Motor neuron (in vitro differentiated cells): ENCODE measurements around the gene SKIDA1. TPM values are rescaled to one million over a fixed set of nuclear protein-coding genes. Genes with fewer than 3 reads are reported as not detected.
A peak's percentile ranks its signal among the peaks of the same experiment; 100 is the strongest.

Experiments used
- ATAC-seq, 8 experiments: fragments of 200-7000 bp; cut with Tn5 transposase; replicated peaks in 6 of 8; 2 replicates each; pipeline ENCODE4 v1.8.0; 2021; ENCODE audit warnings: mild to moderate bottlenecking in 8 of 8, moderate library complexity in 8 of 8
- H3K27ac ChIP-seq, 2 donors: fragments of 250-450 bp; sonication (Bioruptor Pico); 2 replicates each; pipeline ENCODE4 v1.9.0; 2021; ENCODE audit warnings: antibody characterized with exemption in 2 of 2, mild to moderate bottlenecking in 2 of 2, moderate library complexity in 1 of 2
- H3K4me1 ChIP-seq, 2 donors: fragments of 250-450 bp; sonication (Bioruptor Pico); replicated peaks in 1 of 2; 2 replicates each; pipeline ENCODE4 v1.6.1; 2021; ENCODE audit warnings: antibody characterized with exemption in 2 of 2, mild to moderate bottlenecking in 2 of 2, moderate library complexity in 1 of 2
- H3K4me3 ChIP-seq, 5 donors: fragments of 250-450 bp; sonication (Bioruptor Pico); 2 replicates each; pipeline ENCODE4 v1.9.0; 2021; ENCODE audit warnings: antibody characterized with exemption in 5 of 5, mild to moderate bottlenecking in 5 of 5, moderate library complexity in 4 of 5
- WGBS, 10 experiments: fragments of 450-650 bp; shearing (Covaris generic); methylation state at CpG; one replicate each; pipeline ENCODE4 v1.0.0; 2022; 5-methylcytosine and 5-hydroxymethylcytosine counted together
- in situ Hi-C, 9 experiments: fragments of 400-800 bp; cut with MboI; loops; one replicate each; pipeline ENCODE4 v1.15.0; 2021; ENCODE audit warnings: low sequenced_read_pairs in 9 of 9, low pct_unique_long_range_greater_than_20kb in 2 of 9; ENCODE audit not compliant: unreplicated experiment in 9 of 9
- total RNA-seq, 8 experiments: library from RNA; unstranded; fragments of 300-600 nt; gene quantifications; 2 replicates each; pipeline versions ENCODE4 v1.2.3 to v1.2.4, GENCODE V29; 2022

Gene SKIDA1
- total RNA-seq, 8 experiments from 2014 or later, result 0.10 to 43.8 (median 7.9) TPM

DNA sequence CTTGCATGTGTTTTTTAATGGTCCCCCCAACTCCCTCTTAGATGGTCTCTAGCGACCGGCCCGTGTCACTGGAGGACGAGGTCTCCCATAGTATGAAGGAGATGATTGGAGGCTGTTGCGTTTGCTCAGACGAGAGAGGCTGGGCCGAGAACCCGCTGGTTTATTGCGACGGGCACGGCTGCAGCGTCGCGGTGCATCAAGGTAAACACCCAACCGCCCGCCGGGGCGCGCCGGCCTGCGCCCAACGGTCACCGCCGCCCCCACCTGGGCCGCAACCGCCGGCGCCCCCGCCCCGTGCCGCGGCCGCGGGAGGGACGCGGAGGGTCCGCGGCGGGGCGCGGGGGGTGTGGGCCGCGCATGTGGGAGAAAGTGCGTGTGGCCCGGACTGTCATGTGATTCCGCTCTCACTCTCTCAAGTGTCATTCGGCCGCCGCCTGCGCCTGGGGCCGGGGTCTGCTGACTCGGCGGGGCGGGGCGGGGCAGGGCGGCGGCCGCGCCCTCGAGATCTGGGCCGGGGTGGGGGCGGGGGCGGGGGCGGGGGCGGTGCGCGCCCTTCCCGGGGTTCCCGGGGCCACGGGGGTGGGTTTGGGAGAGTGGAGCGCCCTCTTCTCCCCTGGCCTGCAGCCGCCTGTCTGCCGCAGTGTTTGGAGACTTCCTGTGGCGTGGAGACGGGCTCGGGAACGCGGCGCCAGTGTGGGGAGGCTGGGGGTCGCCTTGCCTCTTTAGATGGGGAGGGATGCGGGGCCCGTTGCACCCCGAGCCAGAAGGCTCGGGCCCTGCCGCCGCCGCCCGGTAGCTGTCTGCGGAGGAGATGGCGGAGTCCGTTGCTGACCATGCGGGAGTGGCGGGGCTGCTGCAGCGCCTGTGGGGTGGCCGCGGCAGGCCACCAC is 9.4 kb upstream of the SKIDA1 start:
- WGBS, 10 experiments, result 0% methylated on average over 2 of the region's 96 CpGs; no CpG with 5 or more reads in 9 of the 10 experiments
- Histone ChIP-seq H3K4me1 (peaks cover 8 to 19% of the 10 kb centered on the region in 2 donors), H3K4me3 (peak overlapping the region; percentile 62 to 89 (median 70)), H3K27ac (peak overlapping the region; percentile 90)
- in situ Hi-C loops, result loop anchor here in 1 of 9 experiments (25.0 kb wide), 1 partner anchor 202 kb away; no protein-coding TSS in a partner anchor
- peak; percentile 27 to 57 (median 55) for ATAC-seq

DNA sequence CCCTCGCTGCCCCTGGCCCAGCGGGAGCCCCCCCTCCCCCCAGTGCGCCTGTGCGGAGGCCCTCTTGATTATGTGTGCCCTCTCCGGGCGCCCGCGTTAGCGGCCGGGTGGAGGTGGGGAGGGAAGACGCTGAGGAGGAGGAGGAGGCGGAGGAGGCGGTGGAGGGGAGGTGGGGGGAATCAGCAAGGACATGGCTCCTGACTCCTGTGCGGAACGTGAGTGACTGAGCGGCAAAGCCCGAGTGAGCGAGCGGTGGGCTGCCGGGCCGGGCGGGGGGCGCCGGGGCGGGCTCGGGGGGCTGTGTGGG is 8.8 kb upstream of the SKIDA1 start:
- peaks cover 8 to 23% of the 10 kb centered on the region in 2 donors for H3K4me1 ChIP-seq
- H3K27ac ChIP-seq, result peak overlapping the region; percentile 90
- ATAC-seq, result no peak
- no CpG with 5 or more reads among the region's 26 CpGs for WGBS, 10 experiments
- in situ Hi-C loops, result loop anchor here in 1 of 9 experiments (25.0 kb wide), 1 partner anchor 203 kb away; no protein-coding TSS in a partner anchor
- H3K4me3 ChIP-seq, result peak overlapping the region; percentile 62 to 89 (median 70)

DNA sequence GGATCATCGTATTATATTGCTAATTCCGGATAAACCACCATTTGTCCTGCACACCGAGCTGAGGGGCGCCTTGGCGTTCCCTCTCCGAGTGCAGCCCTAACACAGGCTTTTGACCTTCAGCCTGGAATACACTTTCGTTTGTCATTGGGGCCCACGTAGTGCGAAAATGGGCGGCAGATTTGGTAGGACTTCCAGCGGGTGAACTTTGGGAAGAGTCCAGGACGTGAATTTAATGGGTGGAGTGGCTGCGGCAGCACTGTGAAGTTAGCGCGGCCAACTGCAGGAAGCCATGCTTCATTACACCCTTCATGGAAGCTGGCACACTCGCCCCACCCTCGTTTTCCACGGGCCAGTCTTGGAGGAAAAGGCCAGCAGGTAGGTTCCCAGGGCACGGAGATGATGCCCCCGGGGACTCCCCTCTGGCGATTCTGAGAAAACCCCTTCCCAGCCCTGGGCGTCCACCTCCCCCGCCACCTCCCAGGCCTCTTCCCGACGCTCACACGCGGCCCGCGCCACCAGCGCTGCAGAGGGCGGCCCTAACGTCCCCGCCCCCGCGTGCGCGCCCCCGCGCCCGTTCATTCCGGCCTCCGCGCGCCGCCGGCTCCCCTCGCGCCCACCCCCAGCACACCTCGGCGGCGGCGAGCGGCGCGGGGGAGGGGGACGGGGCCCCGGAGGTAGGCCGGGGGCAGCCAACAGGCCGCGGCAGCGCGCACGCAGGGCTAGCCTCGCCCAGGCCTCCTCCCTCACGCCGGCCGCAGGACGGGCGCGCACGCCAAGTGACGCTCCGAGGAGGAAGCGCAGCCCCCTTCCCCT is 8.2 kb upstream of the SKIDA1 start, which contains the start of gene MLLT10:
MLLT10 (plus strand) TSS at position 766 of the 813 bp plus-strand sequence. CDS start 413 bp downstream, outside the sequence.
- peak within 1 kb of the TSS; percentile 62 to 89 (median 70) for H3K4me3 ChIP-seq
- peaks cover 8 to 23% of the 10 kb centered on the region in 2 donors for H3K4me1 ChIP-seq
- 0% methylated on average over 1 to 10 of the region's 74 CpGs; no CpG with 5 or more reads in 2 of the 10 experiments for WGBS, 10 experiments
- peak within 1 kb of the TSS; percentile 90 for H3K27ac ChIP-seq
- ATAC-seq, result peak; percentile 73 to 89 (median 85)
- in situ Hi-C loops, result loop anchor here in 1 of 9 experiments (25.0 kb wide), 1 partner anchor 204 kb away; no protein-coding TSS in a partner anchor

DNA sequence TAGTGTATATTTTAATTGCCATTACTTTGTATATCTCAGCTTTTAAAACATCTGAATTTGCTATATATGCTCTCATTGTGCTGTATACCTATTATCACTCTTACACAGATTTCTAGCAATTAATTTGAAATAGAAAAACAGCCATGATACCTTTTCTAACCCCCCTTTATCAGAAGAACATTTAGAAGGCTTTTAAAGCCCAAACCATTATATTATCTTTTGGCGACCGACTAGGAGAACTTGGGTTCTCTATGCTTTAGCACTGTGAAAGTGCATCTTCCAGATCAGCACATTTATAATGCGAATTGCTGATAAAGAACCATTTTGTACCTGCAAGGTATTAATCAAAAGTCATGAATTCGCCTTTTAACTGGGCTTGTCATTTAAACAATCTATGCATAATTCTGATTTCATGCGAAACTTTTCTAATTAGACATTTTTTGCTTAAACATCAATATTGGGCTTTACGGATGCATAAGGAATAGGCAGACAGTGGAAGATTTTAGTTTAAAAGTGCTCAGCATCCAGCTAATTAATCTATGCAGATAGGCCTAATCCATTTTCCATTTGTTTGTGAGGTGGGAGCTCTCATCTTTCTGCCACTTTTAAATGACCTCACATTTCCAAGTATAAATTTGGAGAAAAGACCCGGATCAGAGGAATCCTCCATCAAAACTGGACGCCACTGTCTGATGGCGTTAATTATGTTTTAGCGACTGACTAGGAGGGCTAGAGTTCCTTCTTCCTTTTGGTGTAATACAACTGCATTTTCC is 7.4 kb upstream of the SKIDA1 start:
- ATAC-seq, result no peak
- peak overlapping the region; percentile 90 for H3K27ac ChIP-seq
- 0 to 31% (median 9%) methylated on average over 2 to 10 of the region's 10 CpGs for WGBS, 10 experiments
- in situ Hi-C loops, result loop anchor here in 1 of 9 experiments (25.0 kb wide), 1 partner anchor 204 kb away; no protein-coding TSS in a partner anchor
- H3K4me1 ChIP-seq, result peaks cover 8 to 23% of the 10 kb centered on the region in 2 donors
- peak overlapping the region; percentile 62 to 89 (median 70) for H3K4me3 ChIP-seq

DNA sequence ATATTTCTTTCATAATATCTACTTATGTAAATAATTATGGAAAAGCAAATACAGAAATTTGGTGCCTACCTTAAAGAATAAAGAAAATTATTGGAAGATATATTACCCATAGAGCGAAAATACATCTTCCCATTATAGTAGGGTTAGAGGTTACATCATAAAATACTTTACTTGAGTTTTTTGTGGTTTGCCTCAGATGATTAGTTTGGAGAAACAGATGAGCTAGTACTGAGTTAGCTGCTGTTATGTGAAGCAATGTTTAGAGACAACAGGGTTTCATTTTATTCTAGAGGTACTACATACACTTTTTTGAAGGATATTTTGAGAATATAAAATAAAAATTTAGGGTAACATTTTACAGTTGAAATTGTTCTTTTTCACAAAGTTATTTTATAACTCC is 5.7 kb upstream of the SKIDA1 start:
- 30 to 100% (median 65%) methylated on average over 1 of the region's 1 CpG; no CpG with 5 or more reads in 2 of the 10 experiments for WGBS, 10 experiments
- in situ Hi-C loops, result loop anchor here in 1 of 9 experiments (25.0 kb wide), 1 partner anchor 206 kb away; no protein-coding TSS in a partner anchor
- peaks cover 6 to 23% of the 10 kb centered on the region in 2 donors for H3K4me1 ChIP-seq
- no peak for ATAC-seq
- no peak overlapping the region for H3K27ac ChIP-seq
- H3K4me3 ChIP-seq, result no peak overlapping the region

DNA sequence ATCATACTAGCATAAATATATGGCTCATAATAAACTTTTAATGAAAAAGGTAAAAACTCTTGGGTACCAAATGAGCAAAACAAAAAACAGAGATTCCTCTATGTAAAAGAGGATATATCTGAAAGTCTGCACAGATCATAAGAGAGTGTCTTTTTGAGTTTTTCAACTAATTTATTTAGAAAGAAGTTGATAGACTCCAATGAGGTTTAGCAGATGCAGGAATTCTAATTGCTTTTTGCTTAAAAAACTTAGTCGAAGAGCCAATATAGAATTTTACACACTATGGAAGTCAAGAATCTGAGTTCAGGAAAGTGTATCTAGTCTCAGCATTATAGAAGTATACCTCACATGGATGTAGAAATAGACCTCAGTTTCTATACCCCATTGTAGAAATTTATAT is 5.2 kb upstream of the SKIDA1 start:
- Histone ChIP-seq H3K4me3 (no peak overlapping the region), H3K4me1 (peaks cover 2 to 18% of the 10 kb centered on the region in 2 donors), H3K27ac (no peak overlapping the region)
- no peak for ATAC-seq
- WGBS, 10 experiments, result 33 to 82% (median 50%) methylated on average over 1 of the region's 1 CpG; no CpG with 5 or more reads in 1 of the 10 experiments
- in situ Hi-C loops, result loop anchor here in 1 of 9 experiments (25.0 kb wide), 1 partner anchor 207 kb away; no protein-coding TSS in a partner anchor

DNA sequence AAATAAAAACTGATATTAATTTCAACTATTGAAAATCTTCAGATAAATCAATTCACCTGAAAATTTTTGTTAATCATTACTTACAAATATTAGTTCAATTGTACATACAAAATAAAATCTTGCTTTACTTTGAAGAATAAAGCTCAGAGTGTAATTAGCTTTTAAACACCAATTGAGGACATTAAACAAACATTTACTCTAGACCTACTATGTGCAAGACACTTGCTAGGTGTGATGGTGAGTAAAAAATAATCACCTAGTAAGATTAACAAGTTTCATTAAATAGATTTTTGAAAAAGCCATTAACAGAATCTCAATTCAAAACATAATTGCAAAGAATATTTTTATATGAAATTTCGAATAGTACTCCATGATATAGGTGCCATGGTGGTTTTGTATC is 4.7 kb upstream of the SKIDA1 start:
- no peak overlapping the region for H3K4me3 ChIP-seq
- WGBS, 10 experiments, result 75 to 100% (median 92%) methylated on average over 1 of the region's 1 CpG; no CpG with 5 or more reads in 1 of the 10 experiments
- H3K4me1 ChIP-seq, result peaks cover 0 to 16% of the 10 kb centered on the region in 2 donors
- H3K27ac ChIP-seq, result no peak overlapping the region
- in situ Hi-C loops, result loop anchor here in 1 of 9 experiments (25.0 kb wide), 1 partner anchor 207 kb away; no protein-coding TSS in a partner anchor
- no peak for ATAC-seq

DNA sequence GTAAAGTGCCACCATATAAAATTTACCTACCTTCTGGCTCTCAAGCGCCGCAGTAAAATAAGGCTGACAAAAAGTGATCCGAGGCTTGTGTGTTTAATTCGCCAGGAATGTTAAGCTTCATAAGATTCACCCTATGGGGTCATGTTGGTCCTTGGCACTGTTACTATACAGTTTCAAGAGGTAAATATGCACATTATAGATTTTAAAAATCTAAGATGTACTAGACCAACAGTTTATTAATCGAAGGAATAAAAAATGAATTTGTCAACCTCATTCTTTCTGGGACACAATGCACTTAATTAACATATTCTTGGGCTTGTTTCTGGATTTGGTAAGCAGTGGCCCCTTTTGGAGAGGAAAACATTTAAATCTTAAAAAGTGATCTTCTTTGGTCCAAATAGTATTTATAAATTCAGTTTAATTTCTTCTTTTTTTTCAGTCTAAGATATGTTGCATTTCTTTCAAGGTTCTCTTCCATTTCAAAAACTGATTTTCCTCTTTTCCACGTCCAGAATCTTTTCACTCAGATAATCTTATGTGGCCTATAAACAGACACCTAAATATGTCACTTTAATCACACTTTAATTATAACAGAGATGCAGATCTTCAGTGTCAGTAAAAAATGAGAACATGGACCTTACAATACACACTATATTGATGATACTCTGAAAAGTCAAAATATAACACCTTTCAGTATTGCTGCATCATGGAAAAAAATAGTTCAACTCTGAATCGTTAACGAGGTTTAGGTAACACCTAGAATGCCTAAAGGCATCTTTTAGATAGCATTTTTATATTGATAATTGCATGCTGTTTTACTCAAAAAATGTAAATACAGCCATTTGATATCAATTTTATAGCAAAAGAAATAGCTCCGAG is 3.8 kb upstream of the SKIDA1 start:
- H3K4me1 ChIP-seq, result peaks cover 0 to 16% of the 10 kb centered on the region in 2 donors
- WGBS, 10 experiments, result 14 to 98% (median 34%) methylated on average over 4 to 9 of the region's 9 CpGs

DNA sequence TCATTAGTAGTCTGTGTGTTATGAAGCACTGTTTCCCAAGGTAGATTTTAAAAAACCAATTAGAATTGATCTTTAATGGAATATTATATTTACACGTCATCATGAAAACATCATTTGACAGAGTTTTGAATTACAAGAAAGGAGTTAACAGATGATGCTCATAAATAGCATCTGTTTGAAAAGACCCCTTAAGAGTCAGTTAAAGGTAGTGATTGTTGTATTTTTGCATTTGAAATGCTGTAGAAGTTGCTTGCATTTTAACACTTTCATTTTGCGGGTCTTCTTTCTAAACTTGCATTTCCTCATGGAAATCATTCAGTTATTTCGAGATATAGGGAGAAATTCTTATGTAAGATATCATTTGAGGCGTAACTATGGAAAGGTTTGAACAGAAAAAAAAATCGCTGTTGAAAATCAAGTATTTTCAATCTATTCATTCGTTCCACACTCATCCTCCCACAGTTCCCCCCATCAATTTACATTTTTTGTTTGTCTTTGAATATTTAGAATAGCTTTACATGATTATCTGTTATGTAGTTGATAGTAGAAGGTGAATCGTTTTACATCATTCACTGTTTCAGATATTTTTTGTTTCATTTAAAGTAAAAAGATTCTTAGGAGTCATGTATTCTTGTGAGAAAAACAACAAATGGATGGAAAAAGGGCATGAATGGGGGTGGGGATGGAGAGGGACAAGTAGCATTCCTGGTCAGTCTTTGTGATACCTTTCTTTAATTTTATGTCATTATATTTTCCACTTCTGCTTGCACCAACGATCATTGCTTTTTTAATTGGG is 3.0 kb upstream of the SKIDA1 start:
- no peak for ATAC-seq
- in situ Hi-C loops, result loop anchor here in 1 of 9 experiments (25.0 kb wide), 1 partner anchor 209 kb away; no protein-coding TSS in a partner anchor
- H3K4me1 ChIP-seq, result peaks cover 3 to 24% of the 10 kb centered on the region in 2 donors
- H3K27ac ChIP-seq, result peak overlapping the region; percentile 84 to 92
- peak overlapping the region; percentile 7 to 49 (median 45) for H3K4me3 ChIP-seq
- 0 to 63% (median 6%) methylated on average over 4 to 8 of the region's 8 CpGs for WGBS, 10 experiments

More for the DNA sequence above, 3.8 kb upstream of the SKIDA1 start:
- in situ Hi-C loops, result loop anchor here in 1 of 9 experiments (25.0 kb wide), 1 partner anchor 208 kb away; no protein-coding TSS in a partner anchor
- Histone ChIP-seq H3K27ac (peak overlapping the region; percentile 84 to 92), H3K4me3 (peak overlapping the region; percentile 7 to 49 (median 45))
- ATAC-seq, result no peak

DNA sequence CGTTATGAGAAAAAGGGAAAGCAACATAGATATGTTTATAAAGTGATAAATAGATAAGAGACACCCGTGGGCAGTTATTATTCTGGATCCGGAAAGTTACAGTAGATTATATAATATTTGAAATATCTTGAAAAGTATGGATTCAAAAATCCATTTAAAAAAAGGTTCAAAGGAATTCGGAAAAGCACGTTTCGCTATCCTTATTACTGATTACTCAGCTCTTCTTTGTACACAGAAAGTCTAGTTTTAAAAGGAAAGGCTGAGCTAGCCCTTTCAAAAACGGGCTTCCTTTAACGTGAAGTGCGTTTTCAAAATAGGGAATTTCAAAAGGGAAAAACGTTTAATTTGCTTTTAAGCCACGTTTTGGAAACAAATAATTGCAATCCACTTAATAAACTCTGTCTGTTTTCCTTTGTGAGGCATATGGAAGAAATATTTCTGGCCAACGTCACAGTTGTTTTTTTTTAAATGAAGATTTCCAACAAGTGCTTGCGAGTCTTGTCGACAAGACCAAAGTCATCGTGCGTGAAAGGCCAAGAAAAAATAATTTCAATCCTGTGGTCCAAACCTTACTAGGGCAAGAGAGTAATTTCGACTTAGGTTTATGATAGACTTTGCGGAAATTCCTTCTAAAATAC is 2.2 kb upstream of the SKIDA1 start:
- in situ Hi-C loops, result loop anchor here in 1 of 9 experiments (25.0 kb wide), 1 partner anchor 210 kb away; no protein-coding TSS in a partner anchor
- peak overlapping the region; percentile 38 to 49 (median 45) for H3K4me3 ChIP-seq
- WGBS, 10 experiments, result 0 to 7% (median 2%) methylated on average over 8 to 18 of the region's 18 CpGs
- ATAC-seq, result no peak
- peak overlapping the region; percentile 84 to 92 for H3K27ac ChIP-seq
- peaks cover 11 to 26% of the 10 kb centered on the region in 2 donors for H3K4me1 ChIP-seq
